IMR-90 (cell line): ENCODE data around the gene TFB1M.

Source experiments
- BHLHE40 ChIP-seq: fragments of 150-350 bp; IDR thresholded peaks from 2 replicates; pipeline ENCODE4 v1.6.1; 2016; ENCODE audit warnings: mild to moderate bottlenecking, low read depth, low read length
- CHD1 ChIP-seq: IDR thresholded peaks from 2 replicates; pipeline ENCODE4 v1.6.1; 2012; ENCODE audit warnings: low read depth, low read length, improper control_type of control experiment
- CTCF ChIP-seq: conservative IDR thresholded peaks from 2 replicates; pipeline ENCODE4 v1.5.1; 2012; ENCODE audit warnings: mild to moderate bottlenecking, low read depth, low read length, improper control_type of control experiment
- FOS ChIP-seq: fragments of 150-350 bp; IDR thresholded peaks from 2 replicates; pipeline ENCODE4 v1.6.1; 2016; ENCODE audit warnings: low read depth, low read length
- MAFK ChIP-seq: IDR thresholded peaks from 2 replicates; pipeline ENCODE4 v1.6.1; 2012; ENCODE audit warnings: low read depth, low read length, improper control_type of control experiment
- MXI1 ChIP-seq: IDR thresholded peaks from 2 replicates; pipeline ENCODE4 v1.6.1; 2012; ENCODE audit warnings: low read depth, mild to moderate bottlenecking, low read length, moderate library complexity, borderline replicate concordance
- POLR2A ChIP-seq: IDR thresholded peaks from 2 replicates; pipeline ENCODE4 v1.6.1; 2012; ENCODE audit warnings: mild to moderate bottlenecking, low read depth, low read length
- RAD21 ChIP-seq: IDR thresholded peaks from 2 replicates; pipeline ENCODE4 v1.6.1; 2012; ENCODE audit warnings: low read length, improper control_type of control experiment
- RFX5 ChIP-seq: IDR thresholded peaks from 2 replicates; pipeline ENCODE4 v1.8.0; 2012; ENCODE audit warnings: low read depth, mild to moderate bottlenecking, low read length, moderate library complexity
- SMC3 ChIP-seq: fragments of 150-350 bp; IDR thresholded peaks from 2 replicates; pipeline ENCODE4 v1.6.1; 2016; ENCODE audit warnings: low read depth, mild to moderate bottlenecking, antibody characterized with exemption, low read length, moderate library complexity
- USF2 ChIP-seq: fragments of 150-350 bp; IDR thresholded peaks from 2 replicates; pipeline ENCODE4 v1.6.1; 2017; ENCODE audit warnings: mild to moderate bottlenecking, antibody characterized with exemption, low read length, low read depth

- TF ChIP-seq BHLHE40 (no peak), USF2 (no peak), CTCF (no peak), RAD21 (no peak), SMC3 (no peak), MAFK (no peak), CHD1 (no peak), FOS (no peak), POLR2A (no peak), RFX5 (no peak), MXI1 (no peak)
Measured at GRCh38 chr6:155213611-155214372, 100.5 kb downstream of the TFB1M start.
